MM.1S (cell line): Measurements from ENCODE around the gene SLC33A1.
"Not testable (repeated sequence)": the region's sequence is repeated elsewhere in the genome, so short reads cannot be mapped to it uniquely, and the experiment has no call there.

Experiments
- DNase-seq: peaks from one replicate; pipeline ENCODE4 v3.0.0-alpha.2; 2015
- H2AFZ ChIP-seq: fragments of 300-600 bp; sonication (generic); 2 replicates; pipeline ENCODE4 v1.6.0; 2016; ENCODE audit warnings: antibody characterized with exemption, low read length
- H3F3A ChIP-seq: fragments of 300-600 bp; sonication (generic); 2 replicates; pipeline ENCODE4 v1.6.1; 2016; ENCODE audit warnings: mild to moderate bottlenecking, antibody characterized with exemption, low read length, moderate library complexity, mixed read lengths; ENCODE audit not compliant: insufficient read depth
- H3K27ac ChIP-seq: fragments of 300-600 bp; sonication (generic); 2 replicates; pipeline ENCODE4 v1.5.1; 2016; ENCODE audit warnings: mild to moderate bottlenecking, low read length
- H3K27me3 ChIP-seq: fragments of 300-600 bp; sonication (generic); replicated peaks from 2 replicates; pipeline ENCODE4 v1.6.0; 2016; ENCODE audit warnings: low read length; ENCODE audit not compliant: insufficient read depth
- H3K36me3 ChIP-seq: fragments of 300-600 bp; sonication (generic); replicated peaks from 2 replicates; pipeline ENCODE4 v1.6.1; 2016; ENCODE audit warnings: mild to moderate bottlenecking, low read length, mixed read lengths; ENCODE audit not compliant: insufficient read depth
- H3K4me1 ChIP-seq: fragments of 300-600 bp; sonication (generic); 2 replicates; pipeline ENCODE4 v1.6.1; 2016; ENCODE audit warnings: low read length, mixed read lengths
- H3K4me2 ChIP-seq: fragments of 300-600 bp; sonication (generic); 2 replicates; pipeline ENCODE4 v1.6.0; 2016; ENCODE audit warnings: low read depth, low read length
- H3K4me3 ChIP-seq: fragments of 300-600 bp; sonication (generic); 2 replicates; pipeline ENCODE4 v1.5.1; 2016; ENCODE audit warnings: low read length, mixed read lengths
- H3K79me2 ChIP-seq: fragments of 300-600 bp; sonication (generic); 2 replicates; pipeline ENCODE4 v1.6.1; 2016; ENCODE audit warnings: mixed run types, low read length, mixed read lengths
- H3K9ac ChIP-seq: fragments of 300-600 bp; sonication (generic); 2 replicates; pipeline ENCODE4 v1.6.1; 2016; ENCODE audit warnings: low read length, mixed read lengths
- H3K9me2 ChIP-seq: fragments of 300-600 bp; sonication (generic); replicated peaks from 2 replicates; pipeline ENCODE4 v1.6.1; 2016; ENCODE audit warnings: mild to moderate bottlenecking, low read length, mixed read lengths; ENCODE audit not compliant: insufficient read depth
- H3K9me3 ChIP-seq: fragments of 300-600 bp; sonication (generic); replicated peaks from 2 replicates; pipeline ENCODE4 v1.6.1; 2016; ENCODE audit warnings: mild to moderate bottlenecking, low read length, mixed read lengths; ENCODE audit not compliant: insufficient read depth
- H4K20me1 ChIP-seq: fragments of 300-600 bp; sonication (generic); 2 replicates; pipeline ENCODE4 v1.6.1; 2016; ENCODE audit warnings: mild to moderate bottlenecking, low read length, moderate library complexity, mixed read lengths; ENCODE audit not compliant: insufficient read depth
- EZH2 ChIP-seq: fragments of 300-600 bp; sonication (generic); optimal IDR thresholded peaks from 2 replicates; pipeline ENCODE3; 2017; ENCODE audit warnings: low read depth, mild to moderate bottlenecking, antibody characterized with exemption, low read length, mixed read lengths
- EZH2phosphoT487 ChIP-seq: fragments of 300-600 bp; sonication (generic); IDR thresholded peaks from 2 replicates; pipeline ENCODE4 v1.6.1; 2018; ENCODE audit warnings: antibody characterized with exemption, low read length
- TF ChIP-seq, protein P1 (sequence below): fragments of 300-600 bp; sonication (generic); IDR thresholded peaks from 2 replicates; pipeline ENCODE4 v1.5.1; 2016; ENCODE audit warnings: antibody characterized with exemption, low read length, mixed read lengths

Gene SLC33A1

DNA sequence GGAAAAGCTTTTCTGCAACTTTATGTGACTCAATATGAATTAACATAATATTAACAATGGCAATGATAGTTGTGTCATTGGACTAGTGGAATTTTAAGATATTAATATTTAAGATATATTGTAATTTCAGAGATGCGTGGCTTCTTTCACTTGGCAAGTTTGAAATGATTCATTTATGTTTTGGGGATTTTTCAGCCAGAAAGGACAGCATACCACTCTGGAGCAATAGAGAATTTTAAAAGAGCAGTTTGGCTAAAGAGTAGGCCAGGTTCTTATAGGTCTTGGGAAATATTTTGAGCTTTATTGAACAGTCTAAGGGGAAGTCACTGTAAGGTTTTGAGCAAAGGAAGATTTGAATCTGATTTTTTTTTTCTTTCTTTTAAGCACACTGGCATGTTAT, 32.7 kb upstream of the SLC33A1 start:
- Histone ChIP-seq H4K20me1 (peaks cover 40% of the 10 kb centered on the region), H3K9ac (no peak overlapping the region), H3K4me3 (no peak overlapping the region), H3K27me3 (no peaks in the 10 kb centered on the region), H3K36me3 (no peaks in the 10 kb centered on the region; the same call in 1 of the 2 replicates), H3K4me2 (no peak overlapping the region), H3K9me3 (no peaks in the 10 kb centered on the region), H3K9me2 (no peaks in the 10 kb centered on the region), H3K4me1 (no peaks in the 10 kb centered on the region), H3F3A (no peaks in the 10 kb centered on the region), H2AFZ (no peak overlapping the region), H3K79me2 (peaks cover 98% of the 10 kb centered on the region), H3K27ac (no peak overlapping the region)
- TF ChIP-seq EZH2 (no peak), EZH2phosphoT487 (no peak)
- TF ChIP-seq, protein P1, sequence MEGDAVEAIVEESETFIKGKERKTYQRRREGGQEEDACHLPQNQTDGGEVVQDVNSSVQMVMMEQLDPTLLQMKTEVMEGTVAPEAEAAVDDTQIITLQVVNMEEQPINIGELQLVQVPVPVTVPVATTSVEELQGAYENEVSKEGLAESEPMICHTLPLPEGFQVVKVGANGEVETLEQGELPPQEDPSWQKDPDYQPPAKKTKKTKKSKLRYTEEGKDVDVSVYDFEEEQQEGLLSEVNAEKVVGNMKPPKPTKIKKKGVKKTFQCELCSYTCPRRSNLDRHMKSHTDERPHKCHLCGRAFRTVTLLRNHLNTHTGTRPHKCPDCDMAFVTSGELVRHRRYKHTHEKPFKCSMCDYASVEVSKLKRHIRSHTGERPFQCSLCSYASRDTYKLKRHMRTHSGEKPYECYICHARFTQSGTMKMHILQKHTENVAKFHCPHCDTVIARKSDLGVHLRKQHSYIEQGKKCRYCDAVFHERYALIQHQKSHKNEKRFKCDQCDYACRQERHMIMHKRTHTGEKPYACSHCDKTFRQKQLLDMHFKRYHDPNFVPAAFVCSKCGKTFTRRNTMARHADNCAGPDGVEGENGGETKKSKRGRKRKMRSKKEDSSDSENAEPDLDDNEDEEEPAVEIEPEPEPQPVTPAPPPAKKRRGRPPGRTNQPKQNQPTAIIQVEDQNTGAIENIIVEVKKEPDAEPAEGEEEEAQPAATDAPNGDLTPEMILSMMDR = no peak
- DNase-seq = no peak

DNA sequence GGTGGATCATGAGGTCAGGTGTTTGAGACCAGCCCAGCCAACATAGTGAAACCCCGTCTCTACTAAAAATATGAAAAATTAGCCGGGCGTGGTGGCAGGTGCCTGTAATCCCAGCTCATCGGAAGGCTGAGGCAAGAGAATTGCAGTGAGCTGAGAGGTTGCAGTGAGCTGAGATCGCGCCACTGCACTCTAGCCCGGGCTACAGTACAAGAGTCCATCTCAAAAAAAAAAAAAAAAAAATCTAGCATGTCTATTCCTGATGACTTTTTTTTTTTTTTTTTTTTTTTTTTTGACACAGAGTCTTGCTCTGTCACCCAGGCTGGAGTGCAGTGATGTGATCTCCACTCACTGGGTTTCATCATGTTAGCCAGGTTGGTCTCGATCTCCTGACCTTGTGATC, 32.1 kb upstream of the SLC33A1 start:
- H3K27ac ChIP-seq = not testable (repeated sequence)

DNA sequence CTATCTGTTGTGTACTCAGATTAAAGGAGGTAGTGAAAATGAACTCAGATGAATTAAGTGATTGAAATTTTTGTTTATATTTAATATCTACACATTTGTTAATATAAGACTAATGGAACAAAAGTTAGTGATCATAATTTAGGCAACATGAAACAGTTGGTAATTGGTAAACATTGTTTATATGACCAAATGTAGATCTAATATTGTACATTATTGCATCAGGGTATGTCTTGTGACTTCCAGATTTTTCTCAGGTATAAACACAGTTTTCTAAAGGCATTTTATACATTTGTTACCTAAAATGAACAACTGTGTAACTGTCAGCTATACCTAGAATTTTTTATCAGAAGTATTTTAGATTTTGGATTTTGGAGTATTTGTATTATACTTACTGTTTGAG, 31.1 kb upstream of the SLC33A1 start:
- Histone ChIP-seq H4K20me1 (peaks cover 43% of the 10 kb centered on the region), H3K4me3 (no peak overlapping the region), H3K9me2 (no peaks in the 10 kb centered on the region), H3K9ac (no peak overlapping the region), H3K27ac (no peak overlapping the region), H3K36me3 (no peaks in the 10 kb centered on the region), H3K27me3 (no peaks in the 10 kb centered on the region), H3F3A (no peaks in the 10 kb centered on the region), H2AFZ (no peak overlapping the region), H3K4me2 (no peak overlapping the region), H3K4me1 (no peaks in the 10 kb centered on the region), H3K9me3 (no peaks in the 10 kb centered on the region), H3K79me2 (peaks cover 98% of the 10 kb centered on the region)
- TF ChIP-seq EZH2phosphoT487 (no peak), EZH2 (no peak)
- TF ChIP-seq, protein P1 = no peak
- DNase-seq = no peak

More for the DNA sequence above, 32.1 kb upstream of the SLC33A1 start:
- not testable (repeated sequence) for H3K36me3 ChIP-seq, H3K27me3 ChIP-seq, H3K9ac ChIP-seq, H3F3A ChIP-seq, H3K9me2 ChIP-seq, H2AFZ ChIP-seq, H3K9me3 ChIP-seq, H3K4me1 ChIP-seq, H3K4me2 ChIP-seq, H3K4me3 ChIP-seq, DNase-seq
- peaks cover 98% of the 10 kb centered on the region for H3K79me2 ChIP-seq
- H4K20me1 ChIP-seq = peaks cover 43% of the 10 kb centered on the region

DNA sequence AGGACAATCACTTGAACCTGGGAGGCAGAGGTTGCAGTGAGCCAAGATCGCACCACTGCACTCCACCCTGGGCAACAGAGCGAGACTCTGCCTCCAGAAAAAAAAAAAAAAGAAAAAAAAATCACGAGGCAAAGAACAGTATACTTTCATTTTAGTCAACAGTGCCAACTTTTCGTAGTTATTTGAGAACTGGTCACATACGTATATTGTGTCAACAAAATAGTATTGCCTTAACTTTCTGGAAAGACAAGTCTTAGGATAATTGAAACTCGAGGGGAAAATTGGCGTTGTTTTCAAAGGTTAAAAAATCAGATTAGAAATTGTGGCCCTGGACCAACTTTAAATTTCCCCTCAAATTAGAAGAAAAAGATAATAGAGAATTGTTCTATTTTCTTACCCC, 30.1 kb upstream of the SLC33A1 start:
- Histone ChIP-seq H2AFZ (no peak overlapping the region), H3K4me3 (no peak overlapping the region), H4K20me1 (peaks cover 47% of the 10 kb centered on the region), H3K9me2 (no peaks in the 10 kb centered on the region), H3K27ac (no peak overlapping the region), H3F3A (no peaks in the 10 kb centered on the region), H3K9ac (no peak overlapping the region), H3K36me3 (no peaks in the 10 kb centered on the region), H3K4me1 (no peaks in the 10 kb centered on the region), H3K27me3 (no peaks in the 10 kb centered on the region), H3K4me2 (no peak overlapping the region), H3K9me3 (no peaks in the 10 kb centered on the region), H3K79me2 (peaks cover 98% of the 10 kb centered on the region)
- no peak for TF ChIP-seq EZH2
- TF ChIP-seq EZH2phosphoT487 = no peak
- TF ChIP-seq, protein P1 = no peak
- DNase-seq = no peak
